Spleen (tissue), 7 donors: Measurements from ENCODE around the gene AP2A1.

ENCODE experiments used
- CTCF ChIP-seq, 11 experiments: fragments of 200-600 bp in 7 of 11; fragments of 450-650 bp in 4 of 11; sonication (generic) in 4 of 11; IDR thresholded peaks in 8 of 11; conservative IDR thresholded peaks in 3 of 11; 1 replicate in 7 of 11; 2 replicates in 4 of 11; pipeline versions ENCODE4 v1.4.0 to v1.8.0; 2016 to 2021; ENCODE audit warnings: antibody characterized with exemption in 11 of 11, inconsistent platforms in 4 of 11, mild to moderate bottlenecking in 1 of 11
- POLR2A ChIP-seq, 3 donors: fragments of 450-650 bp; IDR thresholded peaks; one replicate each; pipeline ENCODE4 v1.5.1; 2017; ENCODE audit warnings: antibody characterized with exemption in 3 of 3, mild to moderate bottlenecking in 1 of 3
- donor health status: DM: no; HTN: no; CAD: no; lungs with moderate emphysema.
- donor health status: DM: no; HTN: no; CAD: no.
- donor health status: DM: no; HTN: no; CAD: no.

DNA sequence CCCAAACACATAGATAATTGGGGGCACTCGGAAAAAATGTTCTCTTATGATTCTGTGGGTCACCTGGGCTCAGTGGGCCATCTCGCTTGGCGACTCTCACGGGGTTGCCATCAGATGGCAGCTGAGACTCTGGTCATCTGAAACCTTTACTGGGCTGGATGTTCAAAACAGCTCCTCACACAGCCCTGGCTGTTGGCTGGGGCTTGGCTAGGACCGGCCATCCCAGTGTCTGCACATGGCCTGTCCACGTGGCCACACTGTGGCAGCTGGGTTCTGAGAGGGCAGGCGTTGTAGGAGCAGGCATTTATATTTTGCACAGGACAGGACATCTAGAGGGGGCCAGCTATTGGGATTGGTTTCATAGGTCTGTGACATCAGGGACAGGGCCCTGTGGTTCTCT, 66.8 kb downstream of the AP2A1 start:
- TF ChIP-seq CTCF (IDR thresholded peaks at IDR 0.05 in 8 of 11, conservative IDR thresholded peaks at IDR 0.05 in 3 of 11) = no peak
- no peak for TF ChIP-seq POLR2A (IDR thresholded peaks at IDR 0.05)
